HG02884 (cell line): ENCODE results near the gene STARD5.
A peak's percentile ranks its signal among the peaks of the same experiment; 100 is the strongest.
"Not testable (repeated sequence)": the region's sequence is repeated elsewhere in the genome, so short reads cannot be mapped to it uniquely, and the experiment has no call there.

Experiments
- ATAC-seq: cut with Tn5 transposase; IDR thresholded peaks from one replicate; pipeline ENCODE4 v1.9.1; 2021; ENCODE audit warnings: mild to moderate bottlenecking, moderate library complexity; ENCODE audit not compliant: unreplicated experiment

The STARD5 gene, protein sequence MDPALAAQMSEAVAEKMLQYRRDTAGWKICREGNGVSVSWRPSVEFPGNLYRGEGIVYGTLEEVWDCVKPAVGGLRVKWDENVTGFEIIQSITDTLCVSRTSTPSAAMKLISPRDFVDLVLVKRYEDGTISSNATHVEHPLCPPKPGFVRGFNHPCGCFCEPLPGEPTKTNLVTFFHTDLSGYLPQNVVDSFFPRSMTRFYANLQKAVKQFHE

DNA sequence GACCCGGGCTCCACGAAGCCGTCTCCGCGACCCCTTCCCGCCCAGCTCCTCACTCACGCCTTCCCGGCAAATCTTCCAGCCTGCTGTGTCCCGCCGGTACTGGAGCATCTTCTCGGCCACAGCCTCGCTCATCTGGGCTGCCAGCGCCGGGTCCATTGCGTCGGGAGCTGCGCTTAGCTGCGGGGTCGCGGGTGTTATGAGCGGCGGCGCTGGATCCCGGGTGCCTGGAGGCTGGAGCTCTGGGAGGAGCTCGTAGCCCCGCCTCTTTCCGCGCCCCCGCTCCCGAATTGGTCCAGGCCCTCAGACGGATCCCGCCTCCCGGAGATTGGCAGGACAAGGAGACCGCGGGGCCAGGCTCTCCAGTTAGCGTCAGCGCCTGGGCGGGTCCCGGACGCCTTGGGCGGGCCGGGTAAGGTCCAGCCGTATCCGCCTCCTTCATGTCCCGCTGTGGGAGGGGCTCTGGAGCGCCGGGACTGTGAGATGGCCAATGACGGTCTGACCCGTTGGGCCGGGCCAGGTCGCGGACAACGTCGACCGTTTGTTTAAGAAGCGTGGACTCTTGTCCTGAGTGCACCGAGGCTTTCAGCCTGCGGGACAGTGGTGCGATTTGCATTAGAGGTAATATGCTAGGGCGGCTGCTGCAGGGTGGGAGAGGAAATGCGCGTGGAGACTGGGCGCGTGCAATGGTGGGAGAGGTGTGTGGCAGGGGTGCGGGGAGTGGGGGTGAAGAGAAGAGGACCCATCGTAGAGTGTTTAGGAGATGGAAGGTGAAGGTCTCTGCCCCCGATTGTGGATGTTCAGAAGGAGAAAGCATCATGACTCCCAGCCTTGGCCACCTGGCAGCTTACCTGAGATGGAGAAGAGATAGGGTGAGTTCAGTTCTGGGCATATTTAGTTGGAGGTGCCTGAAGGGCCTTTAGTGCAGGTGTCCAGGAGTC lies at the start of gene STARD5:
TSS of gene STARD5 (minus strand) at position 198 of the 938 bp plus-strand sequence. CDS start at position 156, 42 bp downstream.
- ATAC-seq = peak; percentile 99

DNA sequence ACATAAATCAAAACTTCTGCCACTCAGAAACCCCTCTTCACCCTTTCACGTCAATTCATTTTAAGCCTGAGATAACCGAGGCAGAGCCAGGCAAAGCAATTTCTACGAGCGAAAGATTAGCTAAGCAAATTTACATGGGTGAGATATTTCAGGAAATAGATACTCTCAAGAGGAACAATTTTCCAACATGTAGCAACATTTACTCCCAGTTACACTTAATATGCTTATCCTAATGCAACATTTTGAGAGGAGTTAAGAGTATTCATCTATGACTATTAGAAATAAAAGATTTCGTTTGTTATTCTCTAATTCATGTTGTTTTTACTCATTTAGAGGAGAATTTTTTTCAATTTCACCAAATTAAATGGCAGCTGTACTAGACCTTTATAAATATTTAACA lies 49.2 kb upstream of the STARD5 start:
- no peak for ATAC-seq

DNA sequence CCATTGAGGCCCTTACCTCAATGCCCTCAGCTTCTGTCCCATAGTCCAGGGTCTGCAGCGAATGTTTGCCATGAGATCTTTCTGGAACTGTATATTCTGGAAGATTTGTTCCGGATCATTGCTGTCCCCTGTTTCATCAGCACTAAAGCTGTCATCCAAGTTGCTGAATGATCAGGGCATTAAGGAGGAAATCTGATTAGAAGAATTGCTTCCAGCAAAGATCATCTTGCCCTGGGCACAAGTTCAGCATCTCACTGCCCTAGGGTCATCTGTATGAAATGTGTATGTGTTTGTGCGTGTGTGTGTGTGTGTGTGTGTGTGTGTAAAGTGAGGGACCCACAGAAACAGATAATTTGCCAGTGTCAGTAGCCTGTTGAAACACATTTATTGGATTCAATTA lies 48.6 kb upstream of the STARD5 start:
- no peak for ATAC-seq

DNA sequence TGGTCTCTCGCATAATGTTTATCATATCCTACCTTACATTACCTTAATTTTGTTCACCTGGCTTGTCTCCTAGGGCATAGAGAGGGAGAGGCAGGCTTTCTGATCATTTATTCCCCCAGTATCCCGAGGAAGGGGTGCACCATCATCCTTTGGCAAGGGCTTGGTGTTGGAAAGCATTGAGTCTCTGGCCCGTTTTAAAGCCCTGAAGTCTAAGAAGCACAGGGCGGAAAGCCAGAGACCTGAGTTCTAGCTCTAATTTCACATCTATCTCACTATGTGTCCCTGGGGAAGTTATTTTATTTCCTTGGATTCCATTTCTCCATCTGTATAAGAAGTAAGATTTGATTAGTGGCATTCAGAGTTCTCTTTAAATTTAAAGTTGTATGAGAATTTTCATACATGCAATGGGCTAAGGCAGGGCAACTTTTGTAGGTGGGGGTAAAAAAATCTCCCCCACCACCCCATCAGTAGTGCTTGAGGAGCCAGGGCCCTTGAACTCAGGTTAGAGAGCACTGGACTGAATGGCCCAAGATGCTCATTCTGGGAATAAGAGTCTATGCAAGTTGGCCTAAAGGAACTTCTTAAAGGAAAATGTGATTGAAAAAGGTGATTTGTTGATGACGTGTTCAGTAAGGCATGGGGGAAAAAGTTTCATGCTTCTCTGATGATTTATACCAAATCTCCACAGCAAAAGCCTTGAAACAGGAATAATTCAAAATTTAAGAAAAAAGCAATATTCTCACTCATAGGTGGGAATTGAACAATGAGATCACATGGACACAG lies 40.0 kb upstream of the STARD5 start:
- no peak for ATAC-seq

DNA sequence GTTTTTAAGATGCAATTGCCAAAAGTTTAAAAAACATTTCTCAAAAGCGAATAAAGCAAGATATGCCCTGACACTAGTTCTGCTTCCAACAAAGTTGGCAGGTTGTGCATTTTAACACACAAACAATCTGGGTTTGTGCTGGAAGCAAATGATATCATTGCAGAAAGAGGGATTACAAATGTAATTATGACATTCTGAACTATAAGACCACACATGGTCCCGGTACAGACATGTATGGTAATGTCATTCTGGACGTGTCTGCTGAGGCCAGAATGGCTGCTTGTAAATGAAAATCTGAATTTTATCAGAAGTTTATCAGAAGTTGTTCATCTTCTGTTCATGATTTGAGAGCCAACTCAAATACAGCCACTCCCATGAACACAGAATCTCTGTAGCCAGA lies 39.3 kb upstream of the STARD5 start:
- ATAC-seq = no peak

DNA sequence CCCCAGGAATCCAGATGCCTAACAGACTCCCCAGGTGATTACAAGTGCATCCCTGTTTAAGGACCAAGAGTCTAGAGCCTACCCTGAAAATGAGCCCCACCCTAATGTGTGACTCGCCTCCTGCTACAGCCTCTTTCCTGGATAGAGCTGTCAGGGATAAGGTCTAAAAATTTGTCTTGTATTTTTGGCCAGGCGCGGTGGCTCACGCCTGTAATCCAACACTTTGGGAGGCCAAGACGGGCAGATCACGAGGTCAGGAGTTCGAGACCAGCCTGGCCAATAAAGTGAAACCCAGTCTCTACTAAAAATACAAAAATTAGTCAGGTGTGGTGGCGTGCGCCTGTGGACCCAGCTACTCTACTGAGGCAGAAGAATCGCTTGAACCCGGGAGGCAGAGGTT lies 38.8 kb upstream of the STARD5 start:
- no peak for ATAC-seq

DNA sequence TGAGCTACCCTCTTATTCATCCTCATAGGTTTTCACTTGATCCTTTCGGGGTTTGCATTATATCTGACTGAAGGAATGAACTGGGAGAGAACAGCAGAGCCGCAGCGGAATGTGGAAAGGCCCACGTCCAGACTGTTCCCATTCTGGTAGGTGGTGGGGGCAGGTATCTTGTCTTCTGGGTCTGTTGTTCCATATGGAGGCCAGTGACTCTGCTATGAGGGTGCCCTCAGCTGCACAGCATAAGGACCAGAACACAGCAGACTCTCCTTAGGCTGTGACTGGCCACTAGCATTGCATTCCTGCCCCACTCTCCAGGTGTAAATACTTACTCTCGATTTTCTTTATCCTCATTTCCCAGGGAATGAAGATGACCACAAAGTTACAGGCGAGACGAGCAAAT lies 38.0 kb upstream of the STARD5 start:
- ATAC-seq = no peak

DNA sequence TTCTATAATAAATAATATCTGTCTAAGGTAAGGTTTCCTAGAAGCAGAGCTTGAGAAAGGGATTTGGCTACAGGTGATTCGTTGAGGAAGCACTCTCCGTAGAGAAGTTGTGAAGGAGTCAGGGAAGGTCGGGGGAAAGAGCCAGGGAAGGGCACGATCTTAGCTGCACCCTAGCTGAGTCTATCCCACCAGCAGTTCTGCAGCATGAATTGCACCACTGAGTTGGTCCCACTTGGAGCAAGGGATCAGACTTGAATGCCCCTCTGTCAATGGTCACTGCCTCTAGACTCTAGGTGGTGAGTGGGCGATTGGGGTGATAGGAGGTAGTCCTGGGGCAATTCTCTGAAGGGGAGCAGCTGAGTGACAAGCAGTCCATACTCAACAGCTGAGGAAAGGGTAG lies 36.5 kb upstream of the STARD5 start:
- no peak for ATAC-seq

DNA sequence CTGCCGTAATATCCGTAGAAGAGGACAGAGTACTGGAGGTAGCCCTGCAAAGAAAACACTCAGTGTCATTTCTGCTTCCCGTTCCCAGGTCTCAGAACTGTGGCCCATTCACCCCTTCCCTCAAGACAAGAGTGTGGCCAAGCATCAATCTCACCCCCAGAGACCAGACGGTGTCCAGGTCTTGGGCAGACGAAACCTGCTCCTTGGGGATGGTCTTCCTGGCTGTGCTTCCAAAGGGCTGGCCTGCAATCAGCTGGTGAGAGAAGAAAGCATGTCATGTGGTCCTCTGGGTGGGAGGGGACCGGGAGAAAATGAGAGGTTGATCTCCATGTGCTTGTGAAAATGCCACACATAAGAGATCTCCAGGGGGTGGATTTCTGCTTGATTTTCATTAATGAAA lies 34.3 kb upstream of the STARD5 start:
- ATAC-seq = no peak

DNA sequence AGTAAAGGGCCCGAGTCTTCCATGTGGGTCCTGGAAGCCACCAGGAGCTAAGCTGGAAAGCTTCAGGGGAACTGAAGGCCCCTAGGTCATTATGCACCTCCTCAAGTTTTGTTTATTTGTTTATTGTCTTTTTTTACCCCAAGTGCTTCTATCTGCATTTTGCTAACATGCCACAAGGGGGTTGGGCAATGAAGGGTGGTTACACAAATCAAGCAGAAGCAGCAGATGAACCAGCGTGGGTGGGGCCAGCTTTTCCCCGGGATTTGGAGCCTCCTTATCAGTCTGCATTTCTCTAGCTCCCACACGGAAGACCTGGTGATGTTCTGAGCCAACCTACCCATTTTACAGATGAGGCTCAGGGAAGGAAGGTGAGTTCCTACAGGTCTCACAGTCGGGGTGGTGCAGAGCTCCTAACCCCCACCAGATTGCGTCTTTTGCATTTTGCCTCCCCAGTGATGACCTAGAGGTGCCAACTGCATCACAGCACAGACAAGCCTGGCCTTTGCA lies 33.3 kb upstream of the STARD5 start:
- ATAC-seq = no peak

DNA sequence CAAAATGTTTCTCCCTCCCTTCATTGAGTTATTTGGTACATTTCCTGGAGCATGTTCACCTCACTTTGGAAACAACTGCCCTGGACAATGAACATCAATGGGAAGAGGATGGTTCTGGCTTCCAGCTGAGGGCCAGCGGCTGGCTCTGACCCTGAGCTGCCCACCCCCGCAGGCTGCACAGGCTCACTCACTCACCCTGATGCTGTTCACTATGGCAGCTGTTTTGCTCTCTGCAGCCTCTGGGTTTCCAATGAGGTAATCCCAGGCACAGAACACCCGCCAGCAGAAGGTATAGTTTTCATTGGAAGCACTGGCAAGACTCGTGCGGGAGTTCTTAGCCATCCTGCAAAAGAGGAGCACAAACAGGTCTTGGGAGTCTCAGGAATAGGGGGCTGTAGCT lies 32.3 kb upstream of the STARD5 start:
- no peak for ATAC-seq

DNA sequence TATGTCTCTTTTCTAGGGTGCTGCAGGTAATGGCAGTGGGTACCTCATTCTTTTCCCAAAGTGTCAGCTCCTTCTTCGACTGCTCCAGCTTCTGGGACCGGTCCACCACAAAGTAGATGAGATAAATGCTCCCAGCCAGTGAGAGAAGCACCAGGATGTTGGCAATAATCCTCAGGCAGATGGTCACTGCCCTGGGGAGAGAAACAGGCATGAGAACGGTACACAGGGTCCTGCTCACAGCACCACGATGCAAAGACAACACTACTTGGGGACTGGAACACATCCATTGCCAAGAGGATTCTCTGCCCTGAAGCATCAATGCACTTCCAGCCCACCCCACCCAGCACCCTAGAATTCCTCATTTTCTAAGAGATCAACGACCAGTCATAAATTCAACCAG lies 27.7 kb upstream of the STARD5 start:
- no peak for ATAC-seq

DNA sequence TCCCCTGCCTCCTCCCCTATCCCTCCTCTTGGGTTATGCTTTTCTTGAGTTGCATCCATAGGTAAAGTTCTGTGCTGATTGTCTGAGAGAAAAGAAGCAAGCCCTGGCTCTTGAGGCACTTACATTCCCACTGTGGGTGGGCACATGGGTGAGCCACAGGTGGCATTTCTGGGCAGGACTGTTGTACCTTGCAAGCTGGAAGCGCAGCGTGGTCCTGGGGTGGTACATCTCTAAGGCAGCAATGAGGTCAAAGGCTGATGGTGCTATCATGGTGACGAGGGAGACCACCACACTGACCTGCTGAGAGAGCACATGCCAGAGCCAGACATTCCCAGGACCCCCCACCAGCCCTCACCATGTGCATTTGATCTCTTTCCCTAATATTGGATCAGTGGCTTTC lies 25.3 kb upstream of the STARD5 start:
- no peak for ATAC-seq

DNA sequence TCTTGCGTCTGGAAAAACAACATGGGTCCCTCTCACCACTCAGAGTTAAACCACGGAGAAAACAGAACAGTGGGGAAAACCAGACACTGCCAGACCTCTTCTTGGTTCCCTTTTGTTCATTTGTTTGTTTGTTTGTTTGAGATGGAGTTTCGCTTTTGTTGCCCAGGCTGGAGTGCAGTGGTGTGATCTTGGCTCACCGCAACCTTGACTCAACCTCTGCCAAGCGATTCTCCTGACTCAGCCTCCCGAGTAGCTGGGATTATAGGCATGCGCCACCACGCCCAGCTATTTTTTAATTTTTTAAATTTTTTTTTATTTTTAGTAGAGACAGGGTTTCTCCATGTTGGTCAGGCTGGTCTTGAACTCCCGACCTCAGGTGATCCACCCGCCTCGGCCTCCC lies 24.8 kb upstream of the STARD5 start:
- ATAC-seq = not testable (repeated sequence)

DNA sequence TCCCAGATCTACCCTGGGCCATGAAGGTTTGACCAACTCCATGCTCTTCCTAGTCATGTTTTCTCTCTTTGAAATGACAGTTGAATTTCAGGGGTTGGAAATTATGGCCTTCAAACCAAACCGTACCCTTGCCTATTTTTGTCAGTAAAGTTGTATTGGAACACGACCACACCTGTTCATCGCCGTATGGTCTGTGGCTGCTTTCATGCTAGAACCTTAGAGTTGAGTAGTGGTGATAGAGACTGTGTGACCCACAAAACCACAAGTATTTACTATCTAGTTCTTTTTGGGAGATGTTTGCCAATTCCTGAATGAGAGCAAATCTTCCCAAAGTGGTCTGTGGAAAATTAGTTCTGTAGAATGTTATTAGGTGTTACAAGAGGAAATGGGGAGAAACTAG lies 24.0 kb upstream of the STARD5 start:
- ATAC-seq = no peak

DNA sequence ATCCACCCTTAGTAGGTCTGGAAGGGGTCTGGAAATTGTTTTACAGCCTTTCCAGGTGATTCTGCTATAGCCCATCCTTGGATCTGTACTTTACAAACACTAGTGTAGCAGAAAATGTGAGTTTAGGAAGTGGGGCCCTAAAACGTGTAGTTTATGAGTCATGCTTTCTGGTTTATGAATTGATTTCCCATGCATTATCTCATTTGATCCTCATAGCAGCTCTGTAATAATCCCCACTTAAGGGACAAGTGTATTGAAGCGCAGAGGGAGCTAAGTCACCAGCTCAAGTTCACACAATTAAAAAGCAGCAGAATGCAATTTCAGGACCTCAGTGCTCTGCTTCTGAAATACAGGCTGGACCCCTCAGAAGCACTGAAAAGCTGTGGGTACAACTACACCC lies 22.7 kb upstream of the STARD5 start:
- ATAC-seq = no peak

DNA sequence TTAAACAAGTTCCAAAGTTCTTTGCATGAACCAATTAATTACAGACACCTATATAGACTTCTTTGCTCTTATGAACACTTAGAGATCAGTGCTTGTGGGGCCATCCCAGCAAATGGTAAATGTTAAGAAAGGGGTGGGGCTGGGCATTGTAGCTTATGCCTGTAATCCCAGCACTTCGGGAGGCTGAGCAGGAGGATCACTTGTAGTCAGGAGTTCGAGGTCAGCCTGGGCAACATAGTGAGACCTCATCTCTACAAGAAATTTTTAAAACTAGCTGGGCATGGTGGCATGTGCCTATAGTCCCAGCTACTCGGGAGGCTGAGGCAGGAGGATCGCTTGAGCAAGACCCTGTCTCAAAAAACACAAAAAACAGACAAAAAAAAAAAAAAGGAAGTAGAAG lies 19.4 kb upstream of the STARD5 start:
- no peak for ATAC-seq

DNA sequence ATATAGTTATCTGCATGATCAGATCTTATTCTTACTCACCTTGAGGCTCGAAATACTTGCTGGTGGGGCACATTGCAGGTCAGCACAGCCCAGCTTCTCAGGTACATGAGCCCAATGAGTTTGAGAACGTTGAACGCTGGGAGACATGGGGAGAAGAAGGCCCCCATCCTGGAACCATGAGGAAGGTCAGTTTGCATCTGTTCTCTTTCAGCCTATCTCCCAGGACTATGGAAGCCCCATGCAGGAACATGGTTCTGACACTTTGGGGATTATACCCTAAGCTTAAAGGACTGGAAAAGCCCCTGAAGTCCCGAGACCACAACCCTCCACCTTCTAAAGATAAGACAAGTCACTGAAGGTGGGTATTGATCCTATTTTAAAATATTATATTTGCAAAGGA lies 17.4 kb upstream of the STARD5 start:
- ATAC-seq = no peak

DNA sequence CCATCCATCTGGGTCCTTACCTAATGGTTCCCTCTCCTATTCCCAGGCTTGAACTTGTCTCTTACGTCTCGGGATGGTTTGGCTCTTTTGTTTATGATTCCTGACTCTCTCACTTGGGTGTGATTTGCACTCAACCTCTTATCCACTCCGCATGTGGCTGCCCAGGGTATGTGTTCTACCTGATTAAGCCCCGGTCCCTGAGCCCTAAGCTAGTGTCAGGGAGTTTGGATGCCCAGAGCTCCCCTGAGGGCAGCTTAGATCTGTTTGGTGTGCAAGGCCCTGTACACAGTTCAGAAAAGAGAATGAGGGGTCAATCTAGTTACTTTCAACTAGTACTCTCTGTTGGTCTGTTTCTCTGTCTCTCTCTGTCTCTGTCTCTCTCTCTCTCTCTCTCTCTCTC lies 15.9 kb upstream of the STARD5 start:
- ATAC-seq = no peak

DNA sequence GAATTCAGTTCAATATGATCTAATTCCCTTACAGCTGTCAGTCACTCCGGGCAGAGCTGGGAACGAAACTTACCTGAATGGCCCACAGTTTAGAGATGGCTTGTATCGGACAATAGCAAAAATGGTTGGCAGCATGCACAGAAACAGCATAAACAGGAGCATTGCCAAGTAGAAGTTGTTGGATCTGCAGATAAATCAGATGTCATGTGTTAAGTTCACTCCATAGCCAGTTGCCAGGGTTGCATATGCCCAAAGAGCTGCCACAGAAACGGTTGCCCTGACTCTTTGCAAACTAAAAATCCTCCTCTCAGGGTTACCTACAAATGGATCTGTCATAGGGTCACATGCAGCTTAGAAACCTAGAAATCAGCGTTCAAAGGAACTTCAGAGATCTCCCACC lies 15.4 kb upstream of the STARD5 start:
- no peak for ATAC-seq
